NCI-H1694 treated with DMSO at 0.1 percent for 48 hours (cell line): ENCODE results near the gene CHCHD10.

Experiments used
- DNase-seq: peaks from one replicate; lab custom pipeline; 2025; lab: John Stamatoyannopoulos, UW

Gene CHCHD10

GRCh38 chr22:23767673-23768548, at the start of gene CHCHD10:
CHCHD10 (minus strand) TSS chr22:23767972; CDS start chr22:23767874, 98 bp downstream.
- peak; percentile 40 for DNase-seq

DNA sequence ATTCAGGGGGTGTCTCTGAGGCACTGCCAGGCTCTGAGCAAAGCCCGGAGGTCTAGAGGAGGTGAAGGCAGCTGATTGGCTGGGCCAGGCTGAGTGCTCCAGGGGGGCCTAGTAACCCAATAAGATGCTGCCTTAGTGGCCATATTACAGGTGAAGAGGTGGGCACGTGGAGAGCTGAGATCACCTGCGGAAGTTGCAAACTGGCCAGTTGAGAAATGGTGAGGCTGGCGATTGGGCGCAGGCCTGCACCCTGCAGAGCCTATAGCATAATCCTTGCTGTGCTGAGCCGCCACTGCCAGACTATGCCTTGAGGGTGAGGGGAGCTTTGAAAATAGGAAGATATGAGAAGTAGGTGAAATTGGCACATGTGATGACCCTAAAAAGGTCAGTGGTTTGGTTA, 49.4 kb upstream of the CHCHD10 start:
- no peak for DNase-seq

- DNase-seq: peak; percentile 74
These were observed 48.6 kb upstream of the CHCHD10 start for GRCh38 chr22:23816156-23816976.

DNA sequence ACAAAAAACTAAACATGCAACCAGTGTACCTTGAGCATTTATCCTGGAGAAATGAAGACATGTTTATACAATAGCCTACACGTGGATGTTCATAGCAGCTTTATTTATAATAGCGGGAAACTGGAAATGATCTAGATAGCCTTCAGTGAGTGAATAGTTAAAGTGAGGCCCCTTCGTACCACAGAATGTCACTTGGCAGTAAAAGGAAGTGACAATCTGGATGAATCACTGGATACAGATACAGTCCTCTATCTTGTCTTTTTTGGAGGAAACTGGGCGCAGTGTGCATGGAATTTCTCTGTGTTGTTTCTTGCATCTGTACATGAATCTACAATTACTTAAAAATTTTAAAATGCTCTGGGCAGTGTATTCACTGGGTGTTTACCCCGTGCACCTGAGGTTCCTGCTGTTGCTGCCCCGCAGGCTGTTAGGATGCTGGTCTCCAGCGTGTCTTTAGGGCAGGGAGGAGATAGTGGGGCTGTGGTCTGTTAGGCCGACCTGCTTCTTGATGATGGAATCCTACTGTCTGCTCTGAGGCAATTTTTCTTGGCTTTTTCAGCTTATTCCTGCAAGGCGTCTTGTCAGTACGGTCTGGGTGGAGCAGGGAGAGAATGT, 47.9 kb upstream of the CHCHD10 start:
- no peak for DNase-seq

DNA sequence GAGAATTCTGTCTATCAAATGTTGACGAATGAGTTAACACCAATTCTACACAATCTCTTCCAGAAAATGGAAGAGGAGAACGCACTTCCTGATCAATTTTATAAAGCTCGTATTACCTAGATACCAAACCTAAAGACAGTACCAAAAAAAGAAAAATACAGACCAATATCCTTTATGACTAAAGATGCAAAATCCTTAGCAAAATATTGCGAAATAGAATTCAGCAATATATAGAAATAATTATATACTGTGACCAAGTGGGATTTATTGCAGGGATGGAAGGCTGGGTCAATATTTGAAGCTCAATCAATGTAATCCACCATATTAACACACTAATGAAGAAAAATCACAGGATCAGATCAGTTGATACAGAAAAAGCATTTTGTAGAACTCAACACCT, 44.6 kb upstream of the CHCHD10 start:
- DNase-seq: no peak

DNA sequence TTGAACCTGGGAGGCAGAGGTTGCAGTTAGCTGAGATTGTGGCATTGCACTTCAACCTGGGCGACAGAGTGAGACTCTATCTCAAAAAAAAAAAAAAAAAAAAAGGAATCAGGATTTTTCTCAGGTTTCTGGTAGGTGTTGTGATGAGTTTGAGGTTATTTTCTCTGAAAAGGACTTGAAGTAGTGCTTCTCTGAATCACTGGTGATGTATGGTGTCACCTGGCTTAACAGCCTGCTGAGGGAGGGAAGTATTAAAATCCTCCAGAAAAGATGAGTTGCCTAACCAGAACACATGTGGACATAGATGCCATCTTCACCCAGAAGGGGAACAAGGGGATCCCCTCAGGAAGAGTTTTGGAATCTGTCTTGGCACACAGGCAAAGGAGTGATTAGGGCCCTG, 39.1 kb upstream of the CHCHD10 start:
- no peak for DNase-seq

GRCh38 chr22:23804781-23805291, 37.1 kb upstream of the CHCHD10 start:
- no peak for DNase-seq

- DNase-seq: no peak
These were observed 35.4 kb upstream of the CHCHD10 start for GRCh38 chr22:23803001-23803819.

DNA sequence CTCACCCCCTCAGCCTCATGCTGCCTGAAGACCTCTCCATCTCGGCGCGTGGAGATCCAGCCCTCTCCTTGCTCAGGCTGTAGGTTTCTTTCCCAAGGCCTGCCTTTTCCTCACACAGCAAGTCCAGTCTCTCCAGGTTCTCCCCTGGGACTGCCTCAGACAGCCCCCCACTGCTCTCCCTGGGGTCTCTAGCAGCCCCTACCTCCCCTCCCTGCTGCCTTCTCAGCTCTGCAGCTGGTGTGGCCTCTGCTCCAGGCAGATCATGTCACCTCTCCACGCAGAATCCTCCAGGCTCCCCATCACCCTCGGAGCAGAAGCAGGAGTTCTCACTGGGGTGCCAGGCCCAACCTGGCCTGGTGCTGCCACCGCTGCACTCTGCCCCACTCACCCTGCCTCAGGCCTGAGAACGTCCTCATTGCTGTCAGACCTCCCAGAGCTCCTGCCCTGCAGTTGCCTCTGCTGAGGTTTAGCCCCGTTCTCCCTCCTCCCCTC, 34.2 kb upstream of the CHCHD10 start:
- no peak for DNase-seq

DNA sequence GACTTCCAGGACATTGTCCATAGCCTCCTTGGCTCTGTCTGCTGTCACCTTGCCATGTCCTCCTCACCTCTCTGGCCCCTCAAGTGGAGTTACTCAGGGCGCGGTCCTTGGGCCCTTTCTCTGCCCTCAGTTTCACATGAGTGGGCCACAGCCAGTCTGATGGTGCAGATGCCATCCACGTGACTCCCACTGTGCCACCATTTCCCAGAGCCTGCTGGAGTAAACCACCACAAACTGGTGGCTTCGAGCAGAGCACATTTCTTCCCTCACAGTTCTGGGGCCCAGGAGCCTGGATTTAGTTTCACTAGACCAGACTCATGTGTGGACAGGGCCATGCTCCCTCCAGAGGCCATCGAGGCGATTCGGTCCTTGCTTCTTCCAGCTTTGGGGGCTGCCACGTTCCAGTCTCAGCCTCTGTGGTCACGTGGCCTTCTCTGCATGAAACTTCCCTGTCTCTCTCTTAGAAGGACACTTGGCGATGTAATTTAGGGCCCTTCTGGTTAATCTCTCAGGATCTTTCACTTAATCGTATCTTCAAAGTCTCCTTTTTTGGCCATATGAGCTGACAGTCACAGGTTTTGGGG, 33.6 kb upstream of the CHCHD10 start:
- no peak for DNase-seq

GRCh38 chr22:23800297-23801237, 32.8 kb upstream of the CHCHD10 start:
- no peak for DNase-seq

DNA sequence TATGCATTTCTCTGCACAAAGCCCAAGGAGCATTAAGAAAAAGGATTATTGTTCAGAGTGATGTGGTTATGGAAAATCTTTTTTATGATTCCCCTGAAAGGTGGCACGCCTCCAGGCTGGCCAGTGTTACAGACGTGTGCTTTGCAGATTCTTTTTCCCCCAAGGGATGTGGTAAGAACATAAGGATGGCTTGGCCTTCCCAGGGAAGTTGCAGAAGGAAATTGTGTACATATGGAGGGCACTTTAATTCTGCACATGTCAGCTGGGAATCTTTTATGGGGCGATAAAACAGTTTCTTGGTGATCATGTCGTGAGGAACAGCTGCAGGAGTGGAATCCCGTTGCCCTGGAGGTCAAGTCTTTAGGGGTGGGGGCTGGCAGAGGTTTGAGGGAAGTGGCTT, 28.7 kb upstream of the CHCHD10 start:
- DNase-seq: no peak

DNA sequence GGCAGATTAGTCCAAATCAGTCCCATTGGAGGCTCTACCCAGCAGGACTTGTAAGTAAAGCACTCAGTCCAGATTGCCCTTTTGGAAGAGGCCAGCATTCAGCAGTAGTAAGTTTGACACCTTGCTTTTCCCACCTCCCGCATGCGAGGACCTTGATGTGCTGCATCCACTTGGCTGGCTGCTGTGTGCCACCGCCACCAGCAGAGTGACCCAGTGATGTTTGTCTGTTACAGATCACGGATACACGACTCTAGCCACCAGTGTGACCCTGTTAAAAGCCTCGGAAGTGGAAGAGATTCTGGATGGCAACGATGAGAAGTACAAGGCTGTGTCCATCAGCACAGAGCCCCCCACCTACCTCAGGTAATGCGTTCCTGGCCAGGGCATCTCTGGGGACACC, 25.6 kb upstream of the CHCHD10 start:
- DNase-seq: no peak

DNA sequence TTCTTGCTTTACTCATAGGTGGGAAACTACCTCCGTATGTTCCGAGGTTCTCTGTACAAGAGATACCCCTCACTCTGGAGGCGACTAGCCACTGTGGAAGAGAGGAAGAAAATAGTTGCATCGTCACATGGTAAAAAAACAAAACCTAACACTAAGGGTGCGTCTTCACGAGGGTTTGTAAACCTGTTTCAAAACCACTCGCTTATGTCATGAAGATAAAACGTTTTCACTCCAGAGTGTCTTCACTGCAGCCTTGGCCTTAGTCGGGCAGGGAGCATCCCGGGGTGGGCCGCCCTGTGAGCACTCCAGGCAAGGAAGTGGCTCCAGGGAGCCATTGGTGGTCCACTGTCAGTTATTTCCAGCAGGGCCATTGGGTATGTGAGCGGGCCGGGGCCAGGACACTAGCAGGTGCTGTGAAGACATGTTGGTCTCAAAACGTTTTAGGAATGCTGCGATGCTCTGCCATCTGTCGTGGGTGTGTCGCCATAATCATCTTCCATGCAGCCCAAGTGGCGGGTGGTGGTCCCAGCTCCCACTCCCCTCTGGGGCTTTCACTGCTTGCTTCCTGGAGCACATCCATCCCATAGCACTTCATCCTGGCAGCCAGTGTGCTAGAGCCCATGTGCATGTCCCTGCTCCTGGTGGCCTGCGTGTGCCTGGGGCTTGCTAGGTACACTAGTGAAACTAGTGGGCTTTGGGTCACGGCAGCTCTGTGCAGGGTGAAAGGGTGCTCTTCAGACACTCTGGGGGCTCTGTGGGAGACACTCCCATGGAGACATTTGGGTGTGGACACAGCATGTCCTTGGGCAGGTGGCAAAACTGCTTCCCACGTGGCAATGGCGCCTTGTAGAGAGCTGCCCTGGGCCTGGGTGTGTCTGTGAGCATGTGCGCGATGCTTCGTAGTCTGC, 24.2 kb upstream of the CHCHD10 start:
- no peak for DNase-seq

GRCh38 chr22:23790819-23791737, 23.3 kb upstream of the CHCHD10 start:
- DNase-seq: no peak

GRCh38 chr22:23789638-23790037, 21.9 kb upstream of the CHCHD10 start:
- no peak for DNase-seq

DNA sequence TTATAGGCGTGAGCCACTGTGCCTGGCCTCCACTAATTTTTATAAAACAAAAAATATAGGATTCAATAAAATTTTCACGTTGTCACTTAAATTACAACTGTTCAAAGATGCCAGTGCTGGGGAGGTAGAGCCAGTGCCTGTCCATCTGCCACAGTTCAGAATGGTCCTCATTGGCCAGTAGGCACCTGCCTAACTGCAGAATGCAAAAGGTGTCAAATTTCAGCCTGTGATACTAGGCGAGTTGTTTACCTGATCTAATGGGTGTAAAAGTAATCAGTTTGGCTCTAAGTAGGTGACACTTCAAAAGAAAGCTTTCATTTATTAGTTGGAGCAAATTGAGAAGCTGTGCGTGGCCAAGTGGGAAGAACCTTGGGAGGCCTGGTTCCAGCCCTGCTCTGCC, 21.3 kb upstream of the CHCHD10 start:
- no peak for DNase-seq

DNA sequence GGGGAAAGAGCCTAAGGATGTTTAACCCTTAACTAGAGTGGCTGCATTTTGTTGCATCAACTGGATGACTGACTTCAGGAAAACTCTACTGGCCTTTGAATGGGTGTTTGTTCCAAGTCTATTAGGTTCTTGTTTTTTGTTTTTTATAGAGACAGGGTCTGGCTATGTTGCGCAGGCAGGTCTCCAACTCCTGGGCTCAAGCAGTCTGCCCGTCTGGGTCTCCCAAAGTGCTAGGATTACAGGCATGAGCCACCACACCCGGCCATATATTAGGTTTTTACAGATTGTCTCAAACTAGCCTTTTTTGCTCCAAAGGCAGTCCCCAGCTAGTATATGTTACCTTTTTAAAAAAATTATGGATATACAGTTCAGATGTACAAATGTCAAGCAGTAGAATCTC, 20.1 kb upstream of the CHCHD10 start:
- DNase-seq: no peak
